WTC11 (cell line): ENCODE measurements around the gene RECK. TPM values are rescaled to one million over a fixed set of nuclear protein-coding genes. Genes with fewer than 3 reads are reported as not detected.

Source experiments
- ATAC-seq: fragments of 200-7000 bp; cut with Tn5 transposase; 2 replicates; pipeline ENCODE4 v1.10.0; 2021; ENCODE audit warnings: mild to moderate bottlenecking, moderate library complexity
- CTCF ChIA-PET: fragments of 300-600 bp; sonication (Branson Sonifier 250); formaldehyde crosslinking; loops from one replicate; lab custom pipeline; 2021; ENCODE audit warnings: antibody characterized with exemption; lab: Charles Lee
- POLR2A ChIA-PET: fragments of 350-600 bp; sonication (Branson Sonifier 250); formaldehyde crosslinking; loops from one replicate; lab custom pipeline; 2021; ENCODE audit warnings: antibody characterized with exemption; lab: Charles Lee
- DNase-seq: peaks from one replicate; pipeline ENCODE4 v3.0.0; 2021; ENCODE audit warnings: low spot score
- H3K27ac Mint-ChIP-seq: 2 replicates; pipeline ENCODE4 v1.8.0; 2021; ENCODE audit warnings: mixed read lengths
- H3K27me3 Mint-ChIP-seq: 2 replicates; pipeline ENCODE4 v1.8.0; 2021; ENCODE audit warnings: low read depth, mild to moderate bottlenecking, moderate library complexity, mixed read lengths
- H3K36me3 Mint-ChIP-seq: 2 replicates; pipeline ENCODE4 v1.8.0; 2021; ENCODE audit warnings: mixed read lengths
- H3K4me1 Mint-ChIP-seq: 2 replicates; pipeline ENCODE4 v1.8.0; 2022; ENCODE audit warnings: mixed read lengths
- H3K4me3 Mint-ChIP-seq: 2 replicates; pipeline ENCODE4 v1.8.0; 2021; ENCODE audit warnings: mild to moderate bottlenecking, moderate library complexity, mixed read lengths
- H3K9me3 Mint-ChIP-seq: 2 replicates; pipeline ENCODE4 v1.8.0; 2021; ENCODE audit warnings: mixed read lengths
- CREB1 ChIP-seq: sonication (generic); formaldehyde crosslinking; IDR thresholded peaks from 2 replicates; pipeline ENCODE4 v1.8.0; 2023; ENCODE audit warnings: mild to moderate bottlenecking, missing genetic modification reagents
- CREM ChIP-seq: sonication (generic); formaldehyde crosslinking; IDR thresholded peaks from 2 replicates; pipeline ENCODE4 v1.8.1; 2022; ENCODE audit warnings: mild to moderate bottlenecking, missing genetic modification reagents, moderate library complexity
- ETV6 ChIP-seq: sonication (generic); formaldehyde crosslinking; IDR thresholded peaks from 2 replicates; pipeline ENCODE4 v1.8.1; 2022; ENCODE audit warnings: mild to moderate bottlenecking, missing genetic modification reagents
- GABPB1 ChIP-seq: sonication (generic); formaldehyde crosslinking; IDR thresholded peaks from 2 replicates; pipeline ENCODE4 v1.8.1; 2023; ENCODE audit warnings: mild to moderate bottlenecking, missing genetic modification reagents
- RORB ChIP-seq: fragments of 250-450 bp; sonication (Bioruptor Pico); IDR thresholded peaks from 2 replicates; pipeline ENCODE4 v1.9.0; 2021; ENCODE audit warnings: mild to moderate bottlenecking
- SOX15 ChIP-seq: fragments of 250-450 bp; sonication (Bioruptor Pico); IDR thresholded peaks from 2 replicates; pipeline ENCODE4 v1.9.0; 2021; ENCODE audit warnings: mild to moderate bottlenecking
- TEAD1 ChIP-seq: sonication (generic); formaldehyde crosslinking; IDR thresholded peaks from 2 replicates; pipeline ENCODE4 v1.8.0; 2022; ENCODE audit warnings: mild to moderate bottlenecking, missing genetic modification reagents
- total RNA-seq: library from RNA; stranded (reverse); gene quantifications from 3 replicates; pipeline ENCODE4 v1.2.3, GENCODE V29; 2021
- TF ChIP-seq, protein P1 (sequence below): sonication (generic); formaldehyde crosslinking; IDR thresholded peaks from 2 replicates; pipeline ENCODE4 v1.8.1; 2022; ENCODE audit warnings: low read depth, mild to moderate bottlenecking, moderate library complexity, missing genetic modification reagents, borderline replicate concordance
- TF ChIP-seq, protein P2 (sequence below): sonication (generic); formaldehyde crosslinking; IDR thresholded peaks from 2 replicates; pipeline ENCODE4 v1.8.0; 2023; ENCODE audit warnings: missing genetic modification reagents, mild to moderate bottlenecking, borderline replicate concordance
- TF ChIP-seq, protein P3 (sequence below): sonication (generic); formaldehyde crosslinking; IDR thresholded peaks from 2 replicates; pipeline ENCODE4 v1.8.0; 2023; ENCODE audit warnings: mild to moderate bottlenecking, missing genetic modification reagents
- TF ChIP-seq, protein P4 (sequence below): sonication (generic); formaldehyde crosslinking; IDR thresholded peaks from 2 replicates; pipeline ENCODE4 v1.8.0; 2022; ENCODE audit warnings: mild to moderate bottlenecking, missing genetic modification reagents
- TF ChIP-seq, protein P5 (sequence below): sonication (generic); formaldehyde crosslinking; IDR thresholded peaks from 2 replicates; pipeline ENCODE4 v1.8.1; 2022; ENCODE audit warnings: mild to moderate bottlenecking, missing genetic modification reagents, moderate library complexity, borderline replicate concordance
- TF ChIP-seq, protein P6 (sequence below): sonication (generic); formaldehyde crosslinking; IDR thresholded peaks from 2 replicates; pipeline ENCODE4 v1.8.1; 2023; ENCODE audit warnings: mild to moderate bottlenecking, missing genetic modification reagents, moderate library complexity
- TF ChIP-seq, protein P7 (sequence below): fragments of 250-450 bp; sonication (Bioruptor Pico); IDR thresholded peaks from 2 replicates; pipeline ENCODE4 v2.1.2; 2022; ENCODE audit warnings: mild to moderate bottlenecking, moderate library complexity

Gene RECK
- total RNA-seq, 1 experiment from 2014 or later, result 11.2 TPM

DNA sequence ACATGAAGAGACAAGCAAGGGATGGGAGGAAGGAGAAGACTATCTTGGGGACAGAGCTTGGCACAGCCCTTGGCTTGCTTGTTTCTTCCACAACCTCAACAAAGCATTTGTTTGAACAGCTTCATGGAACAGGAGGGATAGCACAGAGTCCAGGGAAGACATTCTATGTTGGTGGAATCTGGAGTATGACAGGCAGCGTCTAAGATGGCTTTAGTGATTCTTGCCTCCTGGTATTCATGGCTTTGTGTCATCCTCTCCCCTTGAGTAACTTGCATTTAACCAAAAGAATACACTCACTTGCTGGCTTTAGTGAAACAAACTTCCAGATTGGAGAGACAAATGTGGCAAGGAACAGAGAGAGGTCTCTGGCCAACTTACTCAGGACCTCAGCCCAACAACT lies 30.8 kb upstream of the RECK start:
- TF ChIP-seq, protein P1, sequence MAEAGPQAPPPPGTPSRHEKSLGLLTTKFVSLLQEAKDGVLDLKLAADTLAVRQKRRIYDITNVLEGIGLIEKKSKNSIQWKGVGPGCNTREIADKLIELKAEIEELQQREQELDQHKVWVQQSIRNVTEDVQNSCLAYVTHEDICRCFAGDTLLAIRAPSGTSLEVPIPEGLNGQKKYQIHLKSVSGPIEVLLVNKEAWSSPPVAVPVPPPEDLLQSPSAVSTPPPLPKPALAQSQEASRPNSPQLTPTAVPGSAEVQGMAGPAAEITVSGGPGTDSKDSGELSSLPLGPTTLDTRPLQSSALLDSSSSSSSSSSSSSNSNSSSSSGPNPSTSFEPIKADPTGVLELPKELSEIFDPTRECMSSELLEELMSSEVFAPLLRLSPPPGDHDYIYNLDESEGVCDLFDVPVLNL (CRISPR knock-in tag), result no peak
- TF ChIP-seq, protein P2, sequence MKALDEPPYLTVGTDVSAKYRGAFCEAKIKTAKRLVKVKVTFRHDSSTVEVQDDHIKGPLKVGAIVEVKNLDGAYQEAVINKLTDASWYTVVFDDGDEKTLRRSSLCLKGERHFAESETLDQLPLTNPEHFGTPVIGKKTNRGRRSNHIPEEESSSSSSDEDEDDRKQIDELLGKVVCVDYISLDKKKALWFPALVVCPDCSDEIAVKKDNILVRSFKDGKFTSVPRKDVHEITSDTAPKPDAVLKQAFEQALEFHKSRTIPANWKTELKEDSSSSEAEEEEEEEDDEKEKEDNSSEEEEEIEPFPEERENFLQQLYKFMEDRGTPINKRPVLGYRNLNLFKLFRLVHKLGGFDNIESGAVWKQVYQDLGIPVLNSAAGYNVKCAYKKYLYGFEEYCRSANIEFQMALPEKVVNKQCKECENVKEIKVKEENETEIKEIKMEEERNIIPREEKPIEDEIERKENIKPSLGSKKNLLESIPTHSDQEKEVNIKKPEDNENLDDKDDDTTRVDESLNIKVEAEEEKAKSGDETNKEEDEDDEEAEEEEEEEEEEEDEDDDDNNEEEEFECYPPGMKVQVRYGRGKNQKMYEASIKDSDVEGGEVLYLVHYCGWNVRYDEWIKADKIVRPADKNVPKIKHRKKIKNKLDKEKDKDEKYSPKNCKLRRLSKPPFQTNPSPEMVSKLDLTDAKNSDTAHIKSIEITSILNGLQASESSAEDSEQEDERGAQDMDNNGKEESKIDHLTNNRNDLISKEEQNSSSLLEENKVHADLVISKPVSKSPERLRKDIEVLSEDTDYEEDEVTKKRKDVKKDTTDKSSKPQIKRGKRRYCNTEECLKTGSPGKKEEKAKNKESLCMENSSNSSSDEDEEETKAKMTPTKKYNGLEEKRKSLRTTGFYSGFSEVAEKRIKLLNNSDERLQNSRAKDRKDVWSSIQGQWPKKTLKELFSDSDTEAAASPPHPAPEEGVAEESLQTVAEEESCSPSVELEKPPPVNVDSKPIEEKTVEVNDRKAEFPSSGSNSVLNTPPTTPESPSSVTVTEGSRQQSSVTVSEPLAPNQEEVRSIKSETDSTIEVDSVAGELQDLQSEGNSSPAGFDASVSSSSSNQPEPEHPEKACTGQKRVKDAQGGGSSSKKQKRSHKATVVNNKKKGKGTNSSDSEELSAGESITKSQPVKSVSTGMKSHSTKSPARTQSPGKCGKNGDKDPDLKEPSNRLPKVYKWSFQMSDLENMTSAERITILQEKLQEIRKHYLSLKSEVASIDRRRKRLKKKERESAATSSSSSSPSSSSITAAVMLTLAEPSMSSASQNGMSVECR (CRISPR knock-in tag), result no peak
- TF ChIP-seq TEAD1 (CRISPR knock-in tag) (no peak), GABPB1 (no peak), SOX15 (CRISPR knock-in tag) (no peak), CREM (no peak), ETV6 (CRISPR knock-in tag) (no peak), RORB (CRISPR knock-in tag) (no peak), CREB1 (CRISPR knock-in tag) (no peak)
- TF ChIP-seq, protein P3, sequence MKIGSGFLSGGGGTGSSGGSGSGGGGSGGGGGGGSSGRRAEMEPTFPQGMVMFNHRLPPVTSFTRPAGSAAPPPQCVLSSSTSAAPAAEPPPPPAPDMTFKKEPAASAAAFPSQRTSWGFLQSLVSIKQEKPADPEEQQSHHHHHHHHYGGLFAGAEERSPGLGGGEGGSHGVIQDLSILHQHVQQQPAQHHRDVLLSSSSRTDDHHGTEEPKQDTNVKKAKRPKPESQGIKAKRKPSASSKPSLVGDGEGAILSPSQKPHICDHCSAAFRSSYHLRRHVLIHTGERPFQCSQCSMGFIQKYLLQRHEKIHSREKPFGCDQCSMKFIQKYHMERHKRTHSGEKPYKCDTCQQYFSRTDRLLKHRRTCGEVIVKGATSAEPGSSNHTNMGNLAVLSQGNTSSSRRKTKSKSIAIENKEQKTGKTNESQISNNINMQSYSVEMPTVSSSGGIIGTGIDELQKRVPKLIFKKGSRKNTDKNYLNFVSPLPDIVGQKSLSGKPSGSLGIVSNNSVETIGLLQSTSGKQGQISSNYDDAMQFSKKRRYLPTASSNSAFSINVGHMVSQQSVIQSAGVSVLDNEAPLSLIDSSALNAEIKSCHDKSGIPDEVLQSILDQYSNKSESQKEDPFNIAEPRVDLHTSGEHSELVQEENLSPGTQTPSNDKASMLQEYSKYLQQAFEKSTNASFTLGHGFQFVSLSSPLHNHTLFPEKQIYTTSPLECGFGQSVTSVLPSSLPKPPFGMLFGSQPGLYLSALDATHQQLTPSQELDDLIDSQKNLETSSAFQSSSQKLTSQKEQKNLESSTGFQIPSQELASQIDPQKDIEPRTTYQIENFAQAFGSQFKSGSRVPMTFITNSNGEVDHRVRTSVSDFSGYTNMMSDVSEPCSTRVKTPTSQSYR (CRISPR knock-in tag), result no peak
- TF ChIP-seq, protein P4, sequence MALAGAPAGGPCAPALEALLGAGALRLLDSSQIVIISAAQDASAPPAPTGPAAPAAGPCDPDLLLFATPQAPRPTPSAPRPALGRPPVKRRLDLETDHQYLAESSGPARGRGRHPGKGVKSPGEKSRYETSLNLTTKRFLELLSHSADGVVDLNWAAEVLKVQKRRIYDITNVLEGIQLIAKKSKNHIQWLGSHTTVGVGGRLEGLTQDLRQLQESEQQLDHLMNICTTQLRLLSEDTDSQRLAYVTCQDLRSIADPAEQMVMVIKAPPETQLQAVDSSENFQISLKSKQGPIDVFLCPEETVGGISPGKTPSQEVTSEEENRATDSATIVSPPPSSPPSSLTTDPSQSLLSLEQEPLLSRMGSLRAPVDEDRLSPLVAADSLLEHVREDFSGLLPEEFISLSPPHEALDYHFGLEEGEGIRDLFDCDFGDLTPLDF (CRISPR knock-in tag), result no peak
- TF ChIP-seq, protein P5, sequence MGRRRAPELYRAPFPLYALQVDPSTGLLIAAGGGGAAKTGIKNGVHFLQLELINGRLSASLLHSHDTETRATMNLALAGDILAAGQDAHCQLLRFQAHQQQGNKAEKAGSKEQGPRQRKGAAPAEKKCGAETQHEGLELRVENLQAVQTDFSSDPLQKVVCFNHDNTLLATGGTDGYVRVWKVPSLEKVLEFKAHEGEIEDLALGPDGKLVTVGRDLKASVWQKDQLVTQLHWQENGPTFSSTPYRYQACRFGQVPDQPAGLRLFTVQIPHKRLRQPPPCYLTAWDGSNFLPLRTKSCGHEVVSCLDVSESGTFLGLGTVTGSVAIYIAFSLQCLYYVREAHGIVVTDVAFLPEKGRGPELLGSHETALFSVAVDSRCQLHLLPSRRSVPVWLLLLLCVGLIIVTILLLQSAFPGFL, result no peak
- TF ChIP-seq, protein P6, sequence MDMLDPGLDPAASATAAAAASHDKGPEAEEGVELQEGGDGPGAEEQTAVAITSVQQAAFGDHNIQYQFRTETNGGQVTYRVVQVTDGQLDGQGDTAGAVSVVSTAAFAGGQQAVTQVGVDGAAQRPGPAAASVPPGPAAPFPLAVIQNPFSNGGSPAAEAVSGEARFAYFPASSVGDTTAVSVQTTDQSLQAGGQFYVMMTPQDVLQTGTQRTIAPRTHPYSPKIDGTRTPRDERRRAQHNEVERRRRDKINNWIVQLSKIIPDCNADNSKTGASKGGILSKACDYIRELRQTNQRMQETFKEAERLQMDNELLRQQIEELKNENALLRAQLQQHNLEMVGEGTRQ (CRISPR knock-in tag), result no peak
- TF ChIP-seq, protein P7, sequence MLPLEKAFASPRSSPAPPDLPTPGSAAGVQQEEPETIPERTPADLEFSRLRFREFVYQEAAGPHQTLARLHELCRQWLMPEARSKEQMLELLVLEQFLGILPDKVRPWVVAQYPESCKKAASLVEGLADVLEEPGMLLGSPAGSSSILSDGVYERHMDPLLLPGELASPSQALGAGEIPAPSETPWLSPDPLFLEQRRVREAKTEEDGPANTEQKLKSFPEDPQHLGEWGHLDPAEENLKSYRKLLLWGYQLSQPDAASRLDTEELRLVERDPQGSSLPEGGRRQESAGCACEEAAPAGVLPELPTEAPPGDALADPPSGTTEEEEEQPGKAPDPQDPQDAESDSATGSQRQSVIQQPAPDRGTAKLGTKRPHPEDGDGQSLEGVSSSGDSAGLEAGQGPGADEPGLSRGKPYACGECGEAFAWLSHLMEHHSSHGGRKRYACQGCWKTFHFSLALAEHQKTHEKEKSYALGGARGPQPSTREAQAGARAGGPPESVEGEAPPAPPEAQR (CRISPR knock-in tag), result no peak
- TF ChIP-seq, all 79 proteins: peak for 0
- Mint-ChIP-seq H3K27me3 (peaks cover 61% of the 10 kb centered on the region), H3K36me3 (no peaks in the 10 kb centered on the region), H3K9me3 (peaks cover 30% of the 10 kb centered on the region), H3K4me1 (peaks cover 4% of the 10 kb centered on the region; the same call in 1 of the 2 replicates), H3K27ac (no peak overlapping the region), H3K4me3 (no peak overlapping the region)
- CTCF ChIA-PET, result interaction anchor here (1.0 kb wide), 1 partner anchor 17 kb away, joined by 6 read pairs; no protein-coding TSS in a partner anchor
- POLR2A ChIA-PET, result no interaction called here
- no peak for ATAC-seq
- no peak for DNase-seq
